GM12801 (cell line): ENCODE measurements around the gene ADK.

ENCODE experiments used
- CTCF ChIP-seq: IDR thresholded peaks from one replicate; pipeline ENCODE4 v1.5.1; 2011; ENCODE audit warnings: control low read depth; ENCODE audit not compliant: insufficient read length; ENCODE audit errors: extremely low read depth

Gene ADK

DNA sequence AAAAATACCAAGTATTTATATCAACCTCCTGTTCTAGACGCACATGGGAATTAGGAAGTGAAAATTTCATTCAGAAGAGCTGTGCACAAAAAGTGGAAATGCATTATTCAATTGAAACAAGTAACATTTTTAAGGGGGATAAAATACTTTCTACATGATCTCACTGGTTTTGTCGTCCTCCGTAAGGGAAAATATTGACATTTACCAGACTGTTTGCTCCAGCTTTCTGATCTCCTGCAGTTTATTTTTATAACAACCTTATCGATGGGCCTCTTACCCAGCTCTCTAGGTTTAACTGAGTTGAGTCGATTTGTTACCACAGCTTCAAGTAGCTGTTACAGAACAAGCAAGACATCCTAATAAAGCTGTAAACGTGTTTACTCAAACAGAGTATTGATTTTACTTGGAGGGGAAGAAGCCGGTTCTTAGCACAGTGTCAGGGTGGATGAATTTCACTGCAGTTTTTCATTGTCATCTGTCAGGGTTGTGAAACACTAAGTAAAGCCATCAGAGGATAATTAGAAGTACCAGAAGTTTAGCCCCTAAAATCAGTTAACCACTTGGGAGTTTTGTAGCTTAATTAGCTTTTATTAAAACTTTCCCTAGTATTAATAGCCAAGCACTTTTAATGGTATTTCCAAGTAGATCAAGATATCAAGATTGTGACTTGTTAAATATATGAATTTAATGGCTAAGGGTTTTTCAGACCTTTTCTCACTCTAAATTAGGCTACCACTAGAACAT is 532.8 kb downstream of the ADK start:
- no peak for TF ChIP-seq CTCF

GRCh38 chr10:74684462-74684861 is 533.4 kb downstream of the ADK start:
- TF ChIP-seq CTCF: no peak

DNA sequence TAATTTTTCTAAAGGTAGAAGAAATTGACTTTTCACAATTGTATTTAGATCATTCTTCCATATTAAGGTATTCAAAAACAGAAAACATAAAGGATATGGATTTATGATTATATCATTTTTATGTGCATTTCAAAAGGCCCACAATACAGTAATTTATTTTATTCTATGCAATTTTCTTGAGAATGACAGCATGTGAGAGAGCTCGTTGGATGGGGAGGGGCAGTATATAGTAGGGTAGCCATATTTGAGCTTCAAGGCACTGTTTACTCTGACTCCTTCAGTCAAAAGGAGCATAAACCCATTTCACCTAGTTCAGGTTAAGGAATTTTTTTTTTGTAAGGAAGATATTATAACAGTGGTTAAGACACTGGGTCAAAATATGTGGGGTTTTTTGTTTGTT is 534.5 kb downstream of the ADK start:
- TF ChIP-seq CTCF: no peak

DNA sequence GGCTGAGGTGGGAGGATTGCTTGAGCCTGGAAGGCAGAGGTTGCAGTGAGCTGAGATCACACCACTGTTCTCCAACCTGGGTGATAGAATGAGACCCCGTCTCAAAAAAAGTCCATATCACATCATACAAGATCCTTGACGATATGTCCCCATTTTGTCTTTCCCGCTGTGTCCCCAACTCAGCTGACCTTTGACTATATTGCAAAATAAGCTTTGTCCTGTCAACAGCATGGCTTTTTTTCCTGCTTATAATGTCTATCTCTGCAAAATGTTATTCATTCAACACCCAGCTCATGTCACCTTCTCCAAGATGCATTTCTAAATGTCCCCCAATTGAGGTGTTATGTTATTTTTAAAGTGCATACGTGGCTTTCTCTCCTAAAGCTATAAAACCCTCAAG is 539.4 kb downstream of the ADK start:
- TF ChIP-seq CTCF: no peak

DNA sequence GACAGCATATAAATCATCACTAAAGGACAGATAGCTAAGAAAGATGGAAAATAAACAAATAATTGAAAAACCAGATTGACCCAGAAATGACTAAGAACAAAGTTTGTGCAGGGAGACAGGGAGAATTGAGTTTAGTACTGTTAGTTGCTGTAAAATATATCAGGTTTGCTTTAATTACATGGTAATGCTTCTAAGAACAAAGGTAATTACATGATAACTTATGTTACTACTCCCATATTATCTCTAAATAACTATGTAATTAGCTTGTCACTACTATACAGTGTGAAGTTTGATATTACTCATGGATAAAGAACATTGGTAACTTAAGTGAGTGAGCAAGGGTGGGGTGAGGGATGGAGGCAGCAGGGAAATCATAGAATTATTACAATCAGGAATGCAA is 540.1 kb downstream of the ADK start:
- no peak for TF ChIP-seq CTCF

GRCh38 chr10:74704629-74705357 is 553.8 kb downstream of the ADK start:
- no peak for TF ChIP-seq CTCF

DNA sequence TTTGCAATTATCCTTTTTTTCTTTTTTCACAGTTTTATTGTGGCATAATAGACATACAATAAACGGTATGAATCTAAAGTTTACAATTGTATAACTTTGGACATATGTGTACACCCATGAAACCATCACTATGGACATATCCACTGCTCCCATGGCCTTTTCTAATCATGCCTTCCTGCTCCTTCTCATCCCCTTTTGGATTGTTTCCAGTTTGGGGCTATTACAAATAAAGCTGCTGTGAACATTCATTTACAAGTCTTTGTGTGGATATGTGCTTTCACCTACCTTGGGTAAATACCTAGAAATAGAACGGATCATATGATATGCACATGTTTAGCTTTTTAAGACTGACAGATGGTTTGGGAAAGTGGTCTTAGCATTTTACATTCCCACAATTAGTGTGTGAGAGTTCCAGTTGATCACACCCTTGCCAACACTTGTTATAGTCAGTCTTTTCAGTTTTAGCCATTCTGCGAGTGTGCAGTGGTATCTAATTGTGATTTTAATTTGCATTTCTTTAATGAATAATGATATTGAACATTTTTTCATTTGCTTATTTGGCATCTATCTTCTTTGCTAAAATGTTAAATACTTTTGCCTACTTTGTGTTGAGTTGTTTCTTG is 554.4 kb downstream of the ADK start:
- TF ChIP-seq CTCF: no peak
